GM19328 (cell line): ENCODE measurements around the gene MARK3.
"Not testable (repeated sequence)": the region's sequence is repeated elsewhere in the genome, so short reads cannot be mapped to it uniquely, and the experiment has no call there.

ENCODE experiments used
- ATAC-seq: cut with Tn5 transposase; IDR thresholded peaks from one replicate; pipeline ENCODE4 v1.9.1; 2021; ENCODE audit warnings: mild to moderate bottlenecking, moderate library complexity; ENCODE audit not compliant: unreplicated experiment

MARK3 gene

DNA sequence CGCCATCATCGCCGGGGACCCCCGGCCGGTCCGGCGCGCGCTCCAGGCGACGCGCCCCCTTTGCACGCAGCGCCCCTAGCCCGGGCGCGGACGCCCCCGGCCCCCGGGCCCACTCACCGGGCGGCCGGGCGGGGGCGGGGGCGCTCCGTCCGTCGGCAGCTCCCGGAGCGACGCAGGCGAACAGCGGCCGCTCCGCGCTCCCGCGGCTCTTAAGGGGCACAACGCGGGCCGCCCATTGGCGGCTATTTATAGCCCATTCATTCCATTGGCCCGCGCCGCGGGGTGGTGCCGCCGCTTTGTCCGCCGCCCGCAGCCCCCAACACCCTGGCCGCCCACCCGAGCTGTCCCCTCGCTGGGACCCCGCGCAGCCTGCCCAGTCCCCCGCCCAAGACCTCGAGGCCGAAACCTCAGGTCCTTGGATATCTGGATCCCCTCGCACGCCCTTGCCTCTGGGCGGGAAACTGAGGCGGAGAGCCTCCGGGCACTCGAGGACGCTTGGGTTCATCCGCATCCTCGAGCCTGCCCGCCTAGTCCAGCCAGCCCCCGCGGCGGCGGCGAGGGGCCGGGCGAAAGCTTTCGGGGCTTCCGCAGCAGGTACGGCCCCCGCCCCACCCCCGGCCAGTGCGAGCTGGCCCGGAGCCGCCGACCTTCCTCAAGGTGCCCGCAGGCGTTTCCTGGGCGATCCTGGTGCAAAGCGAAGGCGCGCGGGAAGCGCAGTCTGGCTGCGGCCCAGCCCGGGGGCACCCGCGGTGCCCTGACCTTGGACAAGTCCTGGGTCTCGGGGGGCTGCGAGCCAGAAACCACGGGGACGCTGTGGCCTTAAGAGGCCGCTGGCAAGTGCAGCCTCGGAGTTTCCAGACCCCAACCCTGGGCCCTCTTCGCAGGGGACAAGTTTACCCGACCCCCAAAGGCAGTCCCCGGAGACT is 137.7 kb downstream of the MARK3 start, which contains the start of gene CKB:
Gene CKB (minus strand): TSS at position 182 of the 926 bp plus-strand sequence. CDS start 337 bp downstream, outside the sequence.
- ATAC-seq, result no peak

DNA sequence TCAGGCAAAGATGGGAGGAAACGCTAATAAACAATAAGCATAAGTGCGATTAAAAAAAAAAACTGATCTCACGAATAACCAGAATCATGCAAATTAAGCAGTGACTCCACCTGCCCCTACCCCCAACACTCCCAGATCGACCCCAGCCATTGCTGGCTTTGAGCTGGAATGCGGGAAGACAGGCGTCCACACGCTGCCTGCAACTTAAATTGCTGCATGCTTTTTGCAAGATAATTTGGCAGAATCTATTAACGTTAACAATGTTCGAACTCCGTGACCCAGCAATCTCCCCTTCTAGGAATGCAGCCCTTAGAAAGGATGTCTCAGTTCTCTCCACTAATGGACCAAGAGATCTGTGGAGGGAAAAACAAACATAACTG is 138.3 kb downstream of the MARK3 start:
- ATAC-seq, result no peak

DNA sequence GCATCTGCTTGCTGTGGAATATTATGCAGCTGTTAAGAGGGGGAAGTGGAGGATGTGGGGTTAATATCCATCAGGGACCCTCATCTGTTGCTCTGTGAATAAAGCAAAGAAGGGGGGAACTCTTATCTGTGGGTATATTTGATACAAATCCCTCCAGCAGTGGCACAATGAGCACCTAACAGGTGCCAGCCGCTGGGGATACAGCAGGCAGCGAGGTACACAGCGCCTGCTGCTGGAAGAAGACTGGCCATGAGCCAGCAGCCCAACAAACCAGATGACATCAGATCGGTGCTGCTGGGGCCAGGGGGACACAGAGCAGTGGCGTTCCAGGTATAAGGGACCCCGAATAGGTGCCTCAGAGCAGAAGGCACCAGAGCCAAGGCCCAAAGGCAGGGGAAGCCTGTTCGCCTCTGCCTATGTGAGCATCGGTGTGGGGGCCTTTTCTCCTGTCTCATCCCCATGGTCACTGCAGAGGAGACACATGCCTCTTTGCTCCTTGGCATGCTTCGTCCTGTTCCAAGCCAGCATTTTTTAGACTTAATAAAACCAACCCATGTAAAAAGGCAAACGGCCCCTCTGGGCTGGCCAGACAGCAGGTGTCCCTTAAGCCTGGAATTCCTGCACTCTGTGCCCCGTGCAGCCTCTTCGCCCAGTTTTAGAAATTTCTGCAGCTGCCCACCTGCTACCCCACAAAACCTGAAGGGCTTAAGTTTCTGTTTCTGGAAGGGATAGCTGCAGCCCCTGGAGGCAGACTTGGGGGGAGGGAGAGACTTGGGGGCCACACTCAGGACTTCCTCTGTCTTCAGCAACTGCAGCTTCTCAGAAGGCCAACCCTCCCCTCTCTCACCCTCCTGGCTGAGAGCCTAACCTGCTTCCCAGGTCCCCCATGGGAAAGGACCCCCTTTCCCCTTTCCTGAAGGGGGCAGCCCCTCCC is 139.1 kb downstream of the MARK3 start:
- no peak for ATAC-seq

DNA sequence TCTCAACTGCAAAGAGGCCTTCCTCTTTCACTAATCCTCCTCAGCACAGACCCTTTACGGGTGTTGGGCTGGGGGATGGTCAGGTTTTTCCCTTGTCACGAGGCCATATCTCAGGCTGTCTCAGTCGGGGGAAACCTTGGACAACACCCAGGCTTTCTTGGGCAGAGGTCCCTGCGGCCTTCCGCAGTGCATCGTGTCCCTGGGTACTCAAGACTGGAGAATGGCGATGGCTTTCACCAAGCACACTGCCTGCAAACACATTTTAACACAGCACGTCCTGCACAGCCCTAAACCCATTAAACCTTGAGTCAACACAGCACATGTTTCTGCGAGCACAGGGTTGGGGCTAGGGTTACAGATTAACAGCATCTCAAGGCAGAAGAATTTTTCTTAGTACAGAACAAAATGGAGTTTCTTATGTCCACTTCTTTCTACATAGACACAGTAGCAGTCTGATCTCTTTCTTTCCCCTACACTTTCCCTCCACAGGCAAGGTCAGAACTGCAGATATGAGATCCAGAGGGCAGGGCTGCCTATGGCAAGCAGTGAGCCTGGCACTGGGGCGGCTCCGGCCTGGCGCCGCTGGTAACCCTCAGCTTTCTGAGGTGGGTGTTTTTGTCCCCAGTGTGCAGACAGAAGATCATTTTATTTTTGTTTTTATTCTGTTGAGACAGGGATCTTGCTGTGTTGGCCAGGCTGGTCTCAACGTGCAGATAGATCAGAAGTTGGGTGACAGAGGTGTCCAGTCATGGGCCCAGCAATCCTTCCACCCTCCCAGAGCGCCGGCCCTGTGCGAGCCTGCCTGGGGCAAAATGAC is 140.4 kb downstream of the MARK3 start:
- ATAC-seq, result not testable (repeated sequence)

- ATAC-seq, result no peak
These were observed 141.2 kb downstream of the MARK3 start for GRCh38 chr14:103526247-103526913.

- ATAC-seq, result no peak
These were observed 141.7 kb downstream of the MARK3 start for GRCh38 chr14:103526914-103527248.

GRCh38 chr14:103527408-103528145 is 142.4 kb downstream of the MARK3 start:
- ATAC-seq, result no peak

DNA sequence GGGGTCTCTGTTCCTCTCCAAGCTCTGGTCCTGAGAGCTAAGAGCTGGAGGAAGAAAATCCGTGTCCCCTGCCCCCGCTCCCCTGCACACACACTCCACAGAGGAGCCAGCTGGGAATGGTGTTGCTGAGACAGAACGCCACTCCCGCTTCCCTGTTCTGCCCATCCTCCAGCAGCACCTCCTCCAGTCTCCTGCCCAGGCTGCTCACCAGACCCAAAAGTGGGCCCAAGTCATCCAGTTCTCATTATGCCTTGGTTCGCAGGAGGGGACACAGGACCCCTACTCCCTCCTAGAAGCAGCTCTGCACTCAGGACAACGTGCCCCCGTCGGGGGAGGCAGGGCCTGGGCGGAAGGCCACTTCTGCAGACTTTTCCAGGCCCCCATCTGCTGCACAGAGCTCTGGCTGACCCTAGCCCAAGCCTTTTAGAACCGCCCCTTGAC is 143.0 kb downstream of the MARK3 start:
- ATAC-seq, result no peak

- ATAC-seq, result no peak
These were observed 143.6 kb downstream of the MARK3 start, which contains the start of gene TRMT61A for GRCh38 chr14:103528587-103529382. TRMT61A (plus strand) TSS chr14:103529196; CDS start chr14:103529979, 783 bp downstream.

GRCh38 chr14:103529383-103530365 is 144.5 kb downstream of the MARK3 start:
- ATAC-seq, result no peak

- no peak for ATAC-seq
These were observed 145.2 kb downstream of the MARK3 start for GRCh38 chr14:103530390-103530789.

- no peak for ATAC-seq
These were observed 145.6 kb downstream of the MARK3 start for GRCh38 chr14:103530831-103531230.

DNA sequence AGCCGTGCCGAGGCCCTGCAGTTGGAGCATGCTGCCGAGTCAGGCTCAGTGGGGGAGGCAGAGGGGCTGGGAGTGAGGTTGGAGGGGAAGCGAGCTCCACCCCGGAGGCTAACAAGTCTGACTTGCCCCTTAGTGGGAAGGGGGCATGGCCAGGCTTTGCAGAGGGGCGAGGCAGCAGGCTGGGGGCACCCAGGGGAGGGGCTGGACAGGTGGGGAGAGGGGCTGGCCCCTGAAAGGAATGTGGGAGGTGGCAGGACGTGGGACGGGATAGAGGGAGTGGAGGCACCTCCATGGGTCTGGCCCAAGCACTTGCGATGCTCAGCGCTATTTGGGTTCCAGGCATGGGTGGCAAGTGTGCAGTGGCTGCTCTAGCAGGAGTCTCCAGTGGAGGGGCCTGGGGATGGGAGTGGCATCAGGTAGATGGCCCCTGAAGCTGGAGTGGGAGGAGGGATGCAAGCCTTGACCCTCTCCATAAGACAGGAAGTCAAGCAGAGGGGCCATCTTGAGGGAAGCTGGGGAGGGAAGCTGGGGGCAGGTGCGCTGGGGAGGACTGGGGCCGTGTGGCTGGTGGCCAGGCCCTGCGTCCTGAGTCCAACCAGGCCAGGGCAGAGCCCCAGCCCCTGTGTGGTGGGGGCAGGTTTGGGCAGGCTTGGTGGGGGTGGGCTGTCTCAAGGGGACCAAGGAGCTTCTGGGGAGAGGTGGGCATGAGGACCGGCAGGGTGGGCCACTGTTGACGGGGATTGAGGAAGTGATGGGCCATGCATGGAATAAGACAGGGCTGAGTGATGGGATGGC is 146.4 kb downstream of the MARK3 start:
- ATAC-seq, result no peak

- ATAC-seq, result no peak
These were observed 147.3 kb downstream of the MARK3 start for GRCh38 chr14:103532216-103533136.
